ENCODE data around the gene PHTF1.
"Not testable (repeated sequence)": the region's sequence is repeated elsewhere in the genome, so short reads cannot be mapped to it uniquely, and the experiment has no call there.

The PHTF1 gene

DNA sequence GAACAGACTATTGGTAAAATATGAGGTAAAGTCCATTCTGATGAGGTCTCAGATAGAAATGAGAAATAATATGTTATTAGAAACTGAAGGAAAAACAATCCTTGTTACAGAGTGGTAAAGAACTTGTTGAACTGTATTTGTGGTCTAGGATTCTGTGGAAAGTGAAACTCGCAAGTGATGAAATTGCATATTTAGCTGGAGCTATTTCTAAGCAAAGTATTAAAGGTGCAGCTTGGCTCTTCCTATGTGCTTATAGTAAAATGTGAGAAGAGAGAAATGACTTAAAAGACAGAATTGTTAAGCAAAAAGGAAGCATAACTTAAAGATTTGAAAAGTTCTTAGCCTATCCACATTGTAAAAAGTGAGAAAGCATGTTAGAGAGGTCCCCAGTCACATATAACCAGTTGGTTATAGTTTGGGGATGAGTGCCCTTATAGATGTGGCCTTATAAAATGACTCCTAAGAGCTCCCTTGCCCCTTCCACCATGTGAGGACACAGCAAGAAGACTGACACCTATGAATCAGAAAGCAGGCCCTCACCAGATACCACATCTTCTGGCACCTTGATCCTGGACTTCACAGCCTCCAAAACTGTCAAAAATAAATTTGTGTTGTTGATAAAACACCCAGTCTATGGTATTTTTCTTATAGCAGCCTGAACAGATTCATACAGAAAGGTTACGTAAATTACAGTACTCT, 24.8 kb downstream of the PHTF1 start (continued):
- TF ChIP-seq ZNF565 (CRISPR knock-in tag; conservative IDR thresholded peaks at IDR 0.05; ENCODE audit: low read depth): no peak
- no peak for TF ChIP-seq PPARA (CRISPR knock-in tag; IDR thresholded peaks at IDR 0.05; ENCODE audit: borderline replicate concordance)
- no peak for TF ChIP-seq ZNF70 (CRISPR knock-in tag; IDR thresholded peaks at IDR 0.05)
- TF ChIP-seq SNAI2 (CRISPR knock-in tag; IDR thresholded peaks at IDR 0.05): no peak
- no peak for TF ChIP-seq PATZ1 (CRISPR knock-in tag; IDR thresholded peaks at IDR 0.05; ENCODE audit: borderline replicate concordance)
- TF ChIP-seq TOX (CRISPR knock-in tag; IDR thresholded peaks at IDR 0.05; ENCODE audit: borderline replicate concordance): no peak
- TF ChIP-seq, protein P1, sequence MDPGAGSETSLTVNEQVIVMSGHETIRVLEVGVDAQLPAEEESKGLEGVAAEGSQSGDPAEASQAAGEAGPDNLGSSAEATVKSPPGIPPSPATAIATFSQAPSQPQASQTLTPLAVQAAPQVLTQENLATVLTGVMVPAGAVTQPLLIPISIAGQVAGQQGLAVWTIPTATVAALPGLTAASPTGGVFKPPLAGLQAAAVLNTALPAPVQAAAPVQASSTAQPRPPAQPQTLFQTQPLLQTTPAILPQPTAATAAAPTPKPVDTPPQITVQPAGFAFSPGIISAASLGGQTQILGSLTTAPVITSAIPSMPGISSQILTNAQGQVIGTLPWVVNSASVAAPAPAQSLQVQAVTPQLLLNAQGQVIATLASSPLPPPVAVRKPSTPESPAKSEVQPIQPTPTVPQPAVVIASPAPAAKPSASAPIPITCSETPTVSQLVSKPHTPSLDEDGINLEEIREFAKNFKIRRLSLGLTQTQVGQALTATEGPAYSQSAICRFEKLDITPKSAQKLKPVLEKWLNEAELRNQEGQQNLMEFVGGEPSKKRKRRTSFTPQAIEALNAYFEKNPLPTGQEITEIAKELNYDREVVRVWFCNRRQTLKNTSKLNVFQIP (CRISPR knock-in tag; IDR thresholded peaks at IDR 0.05; ENCODE audit: borderline replicate concordance, low read depth): no peak
- no peak for TF ChIP-seq ISL1 (CRISPR knock-in tag; IDR thresholded peaks at IDR 0.05)

- no peak for TF ChIP-seq CSDC2 (CRISPR knock-in tag; IDR thresholded peaks at IDR 0.05)
- no peak for TF ChIP-seq OSR1 (CRISPR knock-in tag; IDR thresholded peaks at IDR 0.05)
- no peak for TF ChIP-seq RARB (CRISPR knock-in tag; IDR thresholded peaks at IDR 0.05)
- no peak for TF ChIP-seq ZC3H10 (CRISPR knock-in tag; IDR thresholded peaks at IDR 0.05)
- ATAC-seq: no peak
Observed at GRCh38 chr1:113732802-113733201, 26.5 kb downstream of the PHTF1 start.

DNA sequence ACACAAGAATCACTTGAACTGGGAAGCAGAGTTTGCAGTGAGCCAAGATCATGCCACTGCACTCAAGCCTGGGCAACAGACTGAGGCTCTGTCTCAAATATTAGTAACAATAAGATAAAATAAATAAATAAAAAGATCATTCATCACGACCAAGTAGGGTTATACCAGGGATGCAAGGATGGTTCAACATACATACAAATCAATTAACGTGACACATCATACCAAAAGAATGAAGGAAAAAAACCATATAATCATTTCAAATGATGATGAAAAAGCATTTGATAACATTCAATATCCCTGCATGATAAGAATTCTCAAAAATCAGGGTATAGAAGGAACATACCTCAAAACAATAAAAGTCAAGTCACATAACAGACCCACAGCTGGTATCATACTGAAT, 38.3 kb downstream of the PHTF1 start:
- no peak for TF ChIP-seq BACH2 (CRISPR knock-in tag; IDR thresholded peaks at IDR 0.05; ENCODE audit: borderline replicate concordance)
- TF ChIP-seq ARNTL (CRISPR knock-in tag; IDR thresholded peaks at IDR 0.05; ENCODE audit: borderline replicate concordance, low read depth): no peak
- TF ChIP-seq RARB (CRISPR knock-in tag; IDR thresholded peaks at IDR 0.05): no peak
- TF ChIP-seq, protein P1 (CRISPR knock-in tag; IDR thresholded peaks at IDR 0.05; ENCODE audit: borderline replicate concordance, low read depth): no peak
- TF ChIP-seq, protein P2, sequence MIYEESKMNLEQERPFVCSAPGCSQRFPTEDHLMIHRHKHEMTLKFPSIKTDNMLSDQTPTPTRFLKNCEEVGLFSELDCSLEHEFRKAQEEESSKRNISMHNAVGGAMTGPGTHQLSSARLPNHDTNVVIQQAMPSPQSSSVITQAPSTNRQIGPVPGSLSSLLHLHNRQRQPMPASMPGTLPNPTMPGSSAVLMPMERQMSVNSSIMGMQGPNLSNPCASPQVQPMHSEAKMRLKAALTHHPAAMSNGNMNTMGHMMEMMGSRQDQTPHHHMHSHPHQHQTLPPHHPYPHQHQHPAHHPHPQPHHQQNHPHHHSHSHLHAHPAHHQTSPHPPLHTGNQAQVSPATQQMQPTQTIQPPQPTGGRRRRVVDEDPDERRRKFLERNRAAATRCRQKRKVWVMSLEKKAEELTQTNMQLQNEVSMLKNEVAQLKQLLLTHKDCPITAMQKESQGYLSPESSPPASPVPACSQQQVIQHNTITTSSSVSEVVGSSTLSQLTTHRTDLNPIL (CRISPR knock-in tag; IDR thresholded peaks at IDR 0.05; ENCODE audit: low read depth): no peak
- TF ChIP-seq ZNF8 (CRISPR knock-in tag; IDR thresholded peaks at IDR 0.05): no peak
- ATAC-seq: no peak

- not testable (repeated sequence) for ATAC-seq
Observed at GRCh38 chr1:113718621-113719020, 40.7 kb downstream of the PHTF1 start.

DNA sequence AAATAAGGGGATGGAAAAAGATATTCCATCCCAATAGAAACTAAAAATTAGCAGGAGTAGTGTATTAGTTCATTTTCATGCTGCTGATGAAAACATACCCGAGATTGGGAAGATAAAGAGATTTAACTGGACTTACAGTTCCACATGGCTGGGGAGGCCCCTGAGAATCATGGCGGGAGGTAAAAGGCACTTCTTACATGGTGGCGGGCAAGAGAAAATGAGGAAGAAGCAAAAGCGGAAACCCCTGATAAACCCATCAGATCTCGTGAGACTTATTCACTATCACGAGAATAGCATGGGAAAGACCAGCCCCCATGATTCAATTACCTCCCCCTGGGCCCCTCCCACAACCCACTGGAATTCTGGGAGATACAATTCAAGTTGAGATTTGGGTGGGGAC, 41.8 kb downstream of the PHTF1 start:
- not testable (repeated sequence) for ATAC-seq

DNA sequence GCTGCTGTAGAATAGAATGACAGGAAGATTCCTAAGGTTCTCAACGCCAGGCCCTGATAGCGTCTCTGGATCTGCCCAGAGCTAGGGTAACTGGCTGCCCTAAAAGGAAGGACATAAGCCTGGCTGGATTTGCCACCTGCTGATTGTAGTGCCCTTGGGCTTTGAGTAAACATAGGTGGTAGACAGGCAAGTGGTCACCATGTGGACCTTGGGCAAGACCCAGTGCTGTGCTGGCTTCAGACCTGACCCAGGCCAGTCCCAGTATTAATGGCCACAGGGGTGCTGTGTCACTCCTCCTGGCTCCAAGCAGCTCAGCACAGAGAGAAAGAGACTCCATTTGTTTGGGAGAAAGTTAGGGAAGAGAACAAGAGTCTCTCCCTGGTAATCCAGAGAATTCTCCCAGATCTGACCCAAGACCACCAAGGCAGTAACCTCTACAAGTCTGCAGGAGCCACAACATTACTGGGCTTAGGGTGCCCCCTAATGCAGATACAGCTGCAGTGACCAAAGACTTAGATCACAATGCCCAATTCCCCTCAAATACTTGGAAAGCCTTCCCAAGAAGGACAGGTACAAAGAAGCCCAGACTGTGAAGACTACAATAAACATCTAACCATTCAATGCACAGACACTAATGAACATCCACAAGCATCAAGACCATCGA, 44.5 kb downstream of the PHTF1 start:
- no peak for ATAC-seq
- TF ChIP-seq ZFP3 (CRISPR knock-in tag; IDR thresholded peaks at IDR 0.05): no peak
- TF ChIP-seq RARB (CRISPR knock-in tag; IDR thresholded peaks at IDR 0.05): no peak
- no peak for TF ChIP-seq ZNF70 (CRISPR knock-in tag; IDR thresholded peaks at IDR 0.05)
- no peak for TF ChIP-seq ARNTL (CRISPR knock-in tag; IDR thresholded peaks at IDR 0.05; ENCODE audit: borderline replicate concordance, low read depth)
- no peak for TF ChIP-seq ZC3H10 (CRISPR knock-in tag; IDR thresholded peaks at IDR 0.05)
- TF ChIP-seq TOX (CRISPR knock-in tag; IDR thresholded peaks at IDR 0.05; ENCODE audit: borderline replicate concordance): no peak
- no peak for TF ChIP-seq CSDC2 (CRISPR knock-in tag; IDR thresholded peaks at IDR 0.05)
- no peak for TF ChIP-seq ESRRG (CRISPR knock-in tag; IDR thresholded peaks at IDR 0.05)
- TF ChIP-seq, protein P3, sequence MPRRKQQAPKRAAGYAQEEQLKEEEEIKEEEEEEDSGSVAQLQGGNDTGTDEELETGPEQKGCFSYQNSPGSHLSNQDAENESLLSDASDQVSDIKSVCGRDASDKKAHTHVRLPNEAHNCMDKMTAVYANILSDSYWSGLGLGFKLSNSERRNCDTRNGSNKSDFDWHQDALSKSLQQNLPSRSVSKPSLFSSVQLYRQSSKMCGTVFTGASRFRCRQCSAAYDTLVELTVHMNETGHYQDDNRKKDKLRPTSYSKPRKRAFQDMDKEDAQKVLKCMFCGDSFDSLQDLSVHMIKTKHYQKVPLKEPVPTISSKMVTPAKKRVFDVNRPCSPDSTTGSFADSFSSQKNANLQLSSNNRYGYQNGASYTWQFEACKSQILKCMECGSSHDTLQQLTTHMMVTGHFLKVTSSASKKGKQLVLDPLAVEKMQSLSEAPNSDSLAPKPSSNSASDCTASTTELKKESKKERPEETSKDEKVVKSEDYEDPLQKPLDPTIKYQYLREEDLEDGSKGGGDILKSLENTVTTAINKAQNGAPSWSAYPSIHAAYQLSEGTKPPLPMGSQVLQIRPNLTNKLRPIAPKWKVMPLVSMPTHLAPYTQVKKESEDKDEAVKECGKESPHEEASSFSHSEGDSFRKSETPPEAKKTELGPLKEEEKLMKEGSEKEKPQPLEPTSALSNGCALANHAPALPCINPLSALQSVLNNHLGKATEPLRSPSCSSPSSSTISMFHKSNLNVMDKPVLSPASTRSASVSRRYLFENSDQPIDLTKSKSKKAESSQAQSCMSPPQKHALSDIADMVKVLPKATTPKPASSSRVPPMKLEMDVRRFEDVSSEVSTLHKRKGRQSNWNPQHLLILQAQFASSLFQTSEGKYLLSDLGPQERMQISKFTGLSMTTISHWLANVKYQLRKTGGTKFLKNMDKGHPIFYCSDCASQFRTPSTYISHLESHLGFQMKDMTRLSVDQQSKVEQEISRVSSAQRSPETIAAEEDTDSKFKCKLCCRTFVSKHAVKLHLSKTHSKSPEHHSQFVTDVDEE (CRISPR knock-in tag; IDR thresholded peaks at IDR 0.05): no peak
- no peak for TF ChIP-seq ZFP30 (CRISPR knock-in tag; IDR thresholded peaks at IDR 0.05)
- no peak for TF ChIP-seq TCF4 (CRISPR knock-in tag; IDR thresholded peaks at IDR 0.05; ENCODE audit: borderline replicate concordance)
